DOHH2 (cell line): Measurements from ENCODE around the gene VIPAS39.
A peak's percentile ranks its signal among the peaks of the same experiment; 100 is the strongest.
"Not testable (repeated sequence)": the region's sequence is repeated elsewhere in the genome, so short reads cannot be mapped to it uniquely, and the experiment has no call there.

Experiments used
- H3F3A ChIP-seq: fragments of 200-600 bp; sonication (generic), shearing (Covaris generic); 2 replicates; pipeline ENCODE4 v1.6.0; 2016; ENCODE audit warnings: antibody characterized with exemption, mild to moderate bottlenecking; ENCODE audit not compliant: control insufficient read depth, insufficient read depth
- H3K27ac ChIP-seq: fragments of 200-600 bp; sonication (generic); 2 replicates; pipeline ENCODE4 v1.5.1; 2014; ENCODE audit warnings: low read depth, mild to moderate bottlenecking, low read length, moderate library complexity
- H3K27me3 ChIP-seq: fragments of 200-600 bp; sonication (generic); 2 replicates; pipeline ENCODE4 v1.6.1; 2014; ENCODE audit warnings: mild to moderate bottlenecking, low read length, mixed read lengths; ENCODE audit not compliant: control insufficient read depth
- H3K36me3 ChIP-seq: fragments of 200-600 bp; sonication (generic); 2 replicates; pipeline ENCODE4 v1.6.1; 2014; ENCODE audit warnings: mild to moderate bottlenecking, low read length, moderate library complexity, mixed read lengths; ENCODE audit not compliant: control insufficient read depth
- H3K4me1 ChIP-seq: fragments of 200-600 bp; sonication (generic); 2 replicates; pipeline ENCODE4 v1.6.1; 2014; ENCODE audit warnings: mild to moderate bottlenecking, low read length, mixed read lengths; ENCODE audit not compliant: control insufficient read depth
- H3K4me2 ChIP-seq: fragments of 200-600 bp; sonication (generic); 2 replicates; pipeline ENCODE4 v1.6.0; 2014; ENCODE audit warnings: mild to moderate bottlenecking, low read length, moderate library complexity
- H3K4me3 ChIP-seq: fragments of 200-600 bp; sonication (generic); 2 replicates; pipeline ENCODE4 v1.5.1; 2014; ENCODE audit warnings: mild to moderate bottlenecking, low read length, mixed read lengths
- H3K79me2 ChIP-seq: fragments of 200-600 bp; sonication (generic); 2 replicates; pipeline ENCODE4 v1.6.1; 2014; ENCODE audit warnings: mild to moderate bottlenecking, low read length, mixed read lengths; ENCODE audit not compliant: control insufficient read depth
- H3K9me2 ChIP-seq: fragments of 200-600 bp; sonication (generic); replicated peaks from 2 replicates; pipeline ENCODE4 v1.6.1; 2014; ENCODE audit warnings: mild to moderate bottlenecking, low read length, mixed read lengths; ENCODE audit not compliant: control insufficient read depth
- H3K9me3 ChIP-seq: fragments of 200-600 bp; sonication (generic); 2 replicates; pipeline ENCODE4 v1.6.1; 2014; ENCODE audit warnings: antibody characterized with exemption, low read length, mixed read lengths; ENCODE audit not compliant: control insufficient read depth, insufficient read depth
- H4K20me1 ChIP-seq: fragments of 200-600 bp; sonication (generic); 2 replicates; pipeline ENCODE4 v1.6.0; 2014; ENCODE audit warnings: low read depth, mild to moderate bottlenecking, antibody characterized with exemption, low read length, moderate library complexity; ENCODE audit not compliant: control insufficient read depth, insufficient read depth
- CTCF ChIP-seq: fragments of 200-600 bp; sonication (generic); IDR thresholded peaks from one replicate; pipeline ENCODE4 v1.5.1; 2014; ENCODE audit warnings: antibody characterized with exemption, mild to moderate bottlenecking, low read depth, low read length; ENCODE audit not compliant: poor library complexity, severe bottlenecking
- EZH2phosphoT487 ChIP-seq: fragments of 200-600 bp; sonication (generic); IDR thresholded peaks from 2 replicates; pipeline ENCODE4 v1.6.1; 2017; ENCODE audit warnings: borderline replicate concordance, mild to moderate bottlenecking, antibody characterized with exemption, low read length, moderate library complexity, mixed read lengths

Gene VIPAS39

GRCh38 chr14:77415403-77416030 lies 41.9 kb downstream of the VIPAS39 start:
- H3K4me1 ChIP-seq: not testable (repeated sequence)

GRCh38 chr14:77409131-77409533 lies 48.3 kb downstream of the VIPAS39 start:
- Histone ChIP-seq H3K4me1 (peaks cover 9% of the 10 kb centered on the region), H3K9me2 (no peaks in the 10 kb centered on the region), H4K20me1 (no peaks in the 10 kb centered on the region), H3K27ac (no peak overlapping the region), H3K9me3 (no peaks in the 10 kb centered on the region), H3K36me3 (no peaks in the 10 kb centered on the region), H3K4me3 (no peak overlapping the region), H3K27me3 (no peaks in the 10 kb centered on the region), H3K4me2 (no peak overlapping the region), H3K79me2 (no peaks in the 10 kb centered on the region), H3F3A (no peaks in the 10 kb centered on the region)
- no peak for TF ChIP-seq EZH2phosphoT487
- TF ChIP-seq CTCF: peak; percentile 45

More at GRCh38 chr14:77415403-77416030, 41.9 kb downstream of the VIPAS39 start:
- not testable (repeated sequence) for H3K4me3 ChIP-seq, H3K36me3 ChIP-seq, H3K79me2 ChIP-seq, H3K9me3 ChIP-seq, H3K9me2 ChIP-seq, H3K27me3 ChIP-seq, H4K20me1 ChIP-seq, H3F3A ChIP-seq, H3K27ac ChIP-seq, H3K4me2 ChIP-seq

DNA sequence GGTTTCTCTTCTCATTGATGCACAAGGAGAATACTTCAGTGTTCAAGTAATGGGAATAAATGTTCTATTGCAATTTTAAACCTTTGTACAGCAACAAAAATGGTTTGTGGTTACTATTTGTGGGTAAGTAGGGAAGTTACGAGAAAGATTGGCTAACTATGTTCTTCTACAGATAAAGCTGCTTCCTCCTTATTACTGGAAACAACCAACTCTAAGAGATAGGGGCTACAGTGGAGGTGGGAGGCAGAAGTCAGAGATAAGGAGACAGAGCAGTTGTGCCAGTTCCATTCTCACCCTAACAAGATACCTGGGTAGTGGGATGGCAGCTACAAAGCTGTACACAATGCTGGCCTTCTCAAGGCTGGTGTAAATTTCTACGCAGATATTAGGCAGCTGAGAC lies 50.2 kb downstream of the VIPAS39 start:
- H3K27me3 ChIP-seq: no peaks in the 10 kb centered on the region
- H3K36me3 ChIP-seq: no peaks in the 10 kb centered on the region
- H3K4me1 ChIP-seq: peaks cover 9% of the 10 kb centered on the region
- H3K79me2 ChIP-seq: no peaks in the 10 kb centered on the region
- TF ChIP-seq EZH2phosphoT487 (no peak), CTCF (no peak)
- no peaks in the 10 kb centered on the region for H4K20me1 ChIP-seq
- H3F3A ChIP-seq: no peaks in the 10 kb centered on the region
- no peak overlapping the region for H3K4me2 ChIP-seq
- no peaks in the 10 kb centered on the region for H3K9me3 ChIP-seq
- no peaks in the 10 kb centered on the region for H3K9me2 ChIP-seq
- no peak overlapping the region for H3K4me3 ChIP-seq
- no peak overlapping the region for H3K27ac ChIP-seq

- Histone ChIP-seq H3K4me2 (no peak overlapping the region), H3K4me3 (no peak overlapping the region), H3K9me3 (no peaks in the 10 kb centered on the region), H3K4me1 (peaks cover 11% of the 10 kb centered on the region), H4K20me1 (no peaks in the 10 kb centered on the region), H3F3A (no peaks in the 10 kb centered on the region), H3K27me3 (no peaks in the 10 kb centered on the region), H3K36me3 (no peaks in the 10 kb centered on the region), H3K79me2 (no peaks in the 10 kb centered on the region), H3K9me2 (no peaks in the 10 kb centered on the region), H3K27ac (no peak overlapping the region)
- TF ChIP-seq EZH2phosphoT487: no peak
- no peak for TF ChIP-seq CTCF
Measured at GRCh38 chr14:77406718-77407117, 50.7 kb downstream of the VIPAS39 start.
